ENCODE measurements around the gene ANAPC2.

ANAPC2 gene

DNA sequence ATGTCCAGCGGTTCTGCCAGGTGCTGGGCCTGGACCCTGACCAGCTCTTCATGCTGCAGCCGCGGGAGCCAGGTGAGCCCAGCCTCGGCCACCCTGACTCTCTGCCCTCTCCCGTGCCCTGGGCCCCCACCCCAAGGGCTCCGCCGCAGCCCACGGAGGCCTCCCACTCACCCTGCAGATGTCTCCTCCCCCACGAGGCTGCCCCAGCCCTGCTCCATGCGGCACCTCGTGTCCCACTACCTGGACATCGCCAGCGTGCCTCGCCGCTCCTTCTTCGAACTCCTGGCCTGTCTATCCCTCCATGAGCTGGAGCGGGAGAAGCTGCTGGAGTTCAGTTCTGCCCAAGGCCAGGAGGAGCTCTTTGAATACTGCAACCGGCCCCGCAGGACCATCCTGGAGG, 26.3 kb upstream of the ANAPC2 start:
- no peak for DNase-seq

DNA sequence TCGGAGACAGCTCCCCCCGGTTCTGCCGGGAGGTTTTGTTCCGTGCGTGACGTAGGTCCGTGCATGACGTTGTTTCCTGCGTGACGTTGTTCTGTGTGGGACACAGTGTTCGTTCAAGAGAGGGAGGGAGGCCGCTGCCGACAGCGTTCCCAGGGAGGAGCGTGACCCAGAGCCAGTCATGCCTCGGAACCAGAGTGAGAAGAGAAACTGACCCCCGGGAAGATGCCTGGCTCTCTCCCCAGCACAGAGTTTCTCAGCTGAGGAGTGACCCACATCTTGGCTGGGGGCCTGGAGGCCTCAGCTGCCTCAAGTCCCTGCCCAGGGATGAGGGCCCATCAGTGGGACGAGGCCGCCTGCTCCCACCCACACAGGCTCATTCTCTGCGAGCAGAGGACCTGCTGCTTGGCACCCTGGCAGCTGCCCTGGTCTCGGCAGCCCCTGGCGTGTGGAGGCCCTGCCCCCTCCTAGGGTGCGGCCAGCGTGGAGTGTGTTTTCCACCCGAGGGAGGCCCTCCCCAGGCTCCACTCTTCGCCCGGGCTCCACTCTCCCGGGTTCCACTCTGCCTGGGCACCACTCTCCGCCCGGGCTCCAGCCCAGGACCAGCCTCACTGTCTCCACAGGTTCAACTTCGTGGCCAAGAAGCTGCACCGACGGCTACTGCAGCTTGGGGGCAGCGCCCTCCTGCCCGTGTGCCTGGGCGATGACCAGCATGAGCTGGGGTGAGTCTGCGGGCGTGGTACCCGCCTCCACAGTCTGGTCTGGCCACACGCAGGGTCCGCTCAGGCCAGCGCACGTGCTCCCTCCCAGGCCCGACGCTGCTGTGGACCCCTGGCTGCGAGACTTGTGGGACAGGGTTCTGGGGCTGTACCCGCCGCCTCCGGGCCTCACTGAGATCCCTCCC, 25.1 kb upstream of the ANAPC2 start:
- no peak for DNase-seq

DNA sequence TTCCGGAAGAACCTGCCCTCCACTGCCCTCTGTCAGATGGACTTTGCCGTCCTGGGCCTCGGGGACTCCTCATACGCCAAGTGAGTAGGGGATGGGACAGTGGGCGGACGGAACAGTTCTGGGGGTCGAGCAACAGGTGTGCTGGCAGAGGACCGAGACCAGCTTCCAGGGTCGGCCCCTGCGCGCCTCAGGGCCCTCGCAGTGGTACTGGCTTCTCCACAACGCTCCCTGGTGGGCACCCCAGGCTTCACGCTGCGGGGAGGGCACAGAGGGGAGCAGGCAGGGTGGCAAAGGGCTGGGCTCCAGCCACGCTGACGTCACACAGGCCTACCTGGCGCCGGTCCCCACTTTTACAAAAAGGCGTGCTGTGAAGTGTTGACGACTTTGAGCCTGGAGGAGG, 24.2 kb upstream of the ANAPC2 start:
- no peak for DNase-seq

GRCh38 chr9:137211532-137211931, 23.2 kb upstream of the ANAPC2 start:
- no peak for DNase-seq

DNA sequence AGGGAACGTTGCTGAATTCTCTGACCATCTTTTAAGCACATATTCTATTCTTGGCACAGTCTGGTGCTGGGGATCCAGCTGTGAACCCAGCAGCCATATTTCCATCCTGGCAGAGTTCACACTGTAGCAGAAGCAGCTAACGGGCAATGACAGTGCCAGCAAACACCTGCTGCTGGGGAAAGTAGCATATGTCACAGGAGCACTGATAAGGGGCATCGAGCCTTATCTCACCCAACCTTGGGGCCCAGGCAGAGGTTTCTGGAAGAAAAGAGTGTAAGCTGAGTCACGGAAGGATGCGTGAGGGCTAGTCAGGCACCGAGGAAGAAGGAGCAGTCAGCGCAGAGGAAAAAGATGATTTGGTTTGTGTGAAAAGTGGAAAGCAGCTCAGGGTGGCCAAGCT, 18.2 kb upstream of the ANAPC2 start:
- no peak for DNase-seq

- peak; percentile 78 for DNase-seq
These were observed 17.0 kb upstream of the ANAPC2 start, which contains the start of the genes NDOR1 and TMEM203 for GRCh38 chr9:137205126-137206069. TSS of gene NDOR1 (plus strand) at chr9:137205700. CDS start at chr9:137205778, 78 bp downstream. TSS of gene TMEM203 (minus strand) at chr9:137205648. CDS start at chr9:137205414, 234 bp downstream.

DNA sequence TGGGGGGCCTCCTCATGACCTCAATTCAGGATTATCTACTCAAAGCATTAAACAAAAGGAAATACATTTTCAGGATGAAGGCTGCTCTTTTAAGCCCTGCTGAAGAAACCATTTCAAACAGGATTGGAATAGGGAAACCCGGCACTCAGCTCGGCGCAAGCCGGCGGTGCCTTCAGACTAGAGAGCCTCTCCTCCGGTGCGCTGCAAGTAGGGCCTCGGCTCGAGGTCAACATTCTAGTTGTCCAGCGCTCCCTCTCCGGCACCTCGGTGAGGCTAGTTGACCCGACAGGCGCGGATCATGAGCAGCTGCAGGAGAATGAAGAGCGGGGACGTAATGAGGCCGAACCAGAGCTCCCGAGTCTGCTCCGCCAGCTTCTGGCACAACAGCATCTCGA, 16.4 kb upstream of the ANAPC2 start:
- DNase-seq = no peak

GRCh38 chr9:137202966-137203365, 14.6 kb upstream of the ANAPC2 start:
- DNase-seq = no peak

- no peak for DNase-seq
These were observed 13.0 kb upstream of the ANAPC2 start for GRCh38 chr9:137201205-137201868.

DNA sequence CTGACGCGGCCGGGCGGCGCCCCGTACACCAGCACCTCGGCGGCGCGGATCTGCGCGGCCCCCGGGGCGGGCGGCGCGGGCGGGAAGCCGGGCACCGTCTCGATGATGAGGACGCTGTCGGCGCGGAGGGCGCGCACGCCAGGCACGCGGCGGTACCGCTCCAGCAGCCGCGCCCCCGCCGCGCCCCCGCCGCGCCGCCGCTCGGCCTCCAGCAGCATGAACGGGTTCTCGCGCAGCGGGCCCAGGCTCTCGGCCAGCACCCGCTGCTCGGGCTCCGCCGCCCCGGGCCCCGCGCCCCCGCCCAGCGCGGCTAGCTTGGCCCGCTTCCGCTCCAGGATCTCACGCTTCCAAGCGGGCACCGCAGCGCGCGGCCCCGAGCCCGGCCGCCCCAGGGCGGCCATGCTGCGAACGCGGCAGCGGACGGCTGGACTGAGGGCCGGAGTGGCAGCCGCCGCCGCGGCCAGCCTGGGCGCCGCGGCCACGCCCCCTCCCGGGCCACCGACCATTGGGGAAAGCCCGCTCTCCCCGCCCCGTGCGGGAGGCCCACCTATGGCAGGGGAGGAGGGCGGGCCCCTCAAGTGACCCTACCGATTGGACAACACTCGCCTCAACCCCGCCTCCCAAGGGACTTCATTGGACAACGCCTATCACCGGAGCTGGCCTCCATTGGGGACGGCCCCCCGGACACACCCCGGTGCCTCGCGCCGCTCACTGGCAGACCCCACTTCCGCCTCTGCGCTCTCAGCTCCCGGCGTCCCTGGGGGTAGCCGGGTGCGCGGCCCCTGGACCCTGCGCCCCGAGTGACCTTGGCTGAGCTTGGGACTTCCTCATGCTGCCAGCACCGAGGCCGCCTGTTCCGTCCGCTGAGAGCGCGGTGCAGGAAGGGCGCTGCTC, 12.2 kb upstream of the ANAPC2 start, which contains the start of gene TPRN:
Gene TPRN, minus strand, starts transcription at position 431 of the 894 bp plus-strand sequence. Its CDS starts 30 bp downstream, at position 401.
- DNase-seq = peak; percentile 99

DNA sequence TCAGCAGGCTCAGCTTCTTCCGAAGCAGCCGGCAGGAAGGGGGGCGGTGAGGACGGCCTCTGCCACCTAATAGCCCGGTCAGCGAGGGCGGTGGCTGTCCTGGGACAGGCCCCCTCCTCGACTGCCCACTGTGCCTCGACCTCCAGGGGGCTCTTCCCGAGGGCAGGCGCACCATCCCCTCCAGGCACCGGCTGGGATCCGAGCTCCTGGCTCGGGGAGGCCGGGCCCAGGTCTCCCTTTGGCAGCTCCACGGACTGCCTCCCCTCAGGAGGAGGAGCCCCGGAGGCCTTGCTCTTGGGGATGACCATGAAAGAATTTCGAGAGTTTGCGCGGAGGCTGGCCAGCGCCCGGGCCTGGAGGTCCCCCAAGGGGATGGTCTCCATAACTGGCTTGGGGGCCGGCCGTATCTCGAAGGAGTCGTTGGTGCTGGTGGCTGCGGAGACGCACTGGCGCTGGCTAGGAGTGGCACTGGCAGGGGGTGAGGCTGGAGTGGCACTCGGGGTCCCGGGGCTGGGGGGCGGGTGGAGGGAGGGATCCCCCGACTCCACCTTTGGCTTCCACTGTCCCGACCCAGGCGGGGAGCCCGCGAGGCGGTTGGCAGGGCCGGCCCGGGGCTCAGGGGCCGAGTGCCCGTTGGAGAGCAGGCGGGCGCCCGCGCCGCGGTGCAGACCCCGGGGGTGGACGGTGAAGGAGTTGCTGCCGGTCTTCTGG, 11.2 kb upstream of the ANAPC2 start:
- DNase-seq = no peak

- no peak for DNase-seq
These were observed 10.5 kb upstream of the ANAPC2 start for GRCh38 chr9:137198902-137199283.

DNA sequence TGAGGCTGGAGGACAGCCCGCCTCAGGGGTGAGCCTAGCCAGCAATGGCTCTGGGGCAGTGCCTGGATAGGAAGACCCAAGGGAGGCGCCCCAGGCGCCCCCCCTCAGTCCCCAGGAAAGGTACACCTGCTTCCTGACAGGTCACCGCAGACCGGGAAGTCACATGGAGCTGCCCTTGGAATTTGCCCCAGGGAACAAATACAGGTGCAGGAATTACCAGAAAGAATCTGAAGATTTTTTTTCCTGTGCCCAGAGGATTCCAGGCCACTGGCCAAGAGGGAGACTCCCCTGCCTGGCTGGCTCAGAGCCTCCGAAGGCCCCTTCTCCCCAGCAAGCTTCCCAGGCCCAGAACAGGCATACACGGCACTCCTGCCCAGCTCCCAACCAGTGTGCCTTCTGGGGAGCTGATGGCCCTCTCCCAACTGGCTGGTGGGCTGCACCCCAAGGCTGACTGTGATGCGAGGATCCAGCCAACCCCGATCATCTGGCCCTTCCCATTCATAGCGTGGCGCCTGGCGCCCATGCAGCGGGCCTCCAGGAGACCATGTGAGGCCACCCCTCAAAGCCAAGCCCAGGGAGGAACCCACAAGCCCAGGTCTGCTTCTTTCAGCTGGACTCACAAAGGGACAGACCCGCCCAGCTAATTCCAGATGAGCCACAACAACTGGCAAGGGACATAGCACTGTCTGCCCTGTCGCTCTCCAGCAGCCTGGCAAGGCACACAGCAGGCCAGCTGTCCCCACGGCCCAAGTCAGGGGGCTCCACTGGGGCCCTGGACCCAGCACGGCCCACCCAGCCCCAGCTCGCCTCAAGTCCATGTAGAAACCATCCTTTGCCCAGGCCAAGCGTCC, 9.9 kb upstream of the ANAPC2 start:
- no peak for DNase-seq

DNA sequence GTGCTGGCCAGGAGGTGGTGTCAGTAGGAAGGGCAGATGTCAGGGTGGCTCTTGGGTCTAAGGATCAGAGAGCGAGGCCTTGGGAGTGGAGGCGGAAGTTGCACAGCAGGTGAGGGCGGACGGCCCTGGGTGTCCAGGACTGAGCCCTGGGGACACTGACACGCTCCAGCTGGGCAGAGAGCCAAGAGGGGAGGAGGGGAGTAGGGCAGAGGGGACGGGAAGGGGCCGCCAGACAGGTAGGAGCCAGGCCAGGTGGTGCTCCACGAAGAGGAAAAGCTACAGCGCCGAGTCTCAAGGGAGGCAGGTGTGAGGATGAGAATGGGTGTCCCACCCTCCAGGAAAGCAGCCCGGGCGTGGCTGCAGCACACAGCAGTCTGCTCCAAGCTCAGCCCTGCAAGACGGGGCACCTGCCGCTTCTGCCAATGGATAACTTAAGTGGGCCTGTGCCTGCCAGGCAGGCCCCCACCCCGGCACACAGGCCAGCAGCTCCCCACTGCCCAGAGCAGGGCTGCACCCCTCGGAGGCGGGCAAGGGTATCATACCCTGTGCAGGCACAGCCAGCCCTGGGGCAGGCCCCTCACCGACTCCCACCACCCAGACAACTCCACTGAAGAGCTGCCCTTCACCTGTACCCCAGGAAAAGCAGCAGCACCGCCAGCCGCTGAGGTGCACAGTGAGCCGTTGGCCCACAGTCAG, 7.3 kb upstream of the ANAPC2 start:
- DNase-seq = peak; percentile 49

- DNase-seq = no peak
These were observed 6.5 kb upstream of the ANAPC2 start for GRCh38 chr9:137194909-137195308.

DNA sequence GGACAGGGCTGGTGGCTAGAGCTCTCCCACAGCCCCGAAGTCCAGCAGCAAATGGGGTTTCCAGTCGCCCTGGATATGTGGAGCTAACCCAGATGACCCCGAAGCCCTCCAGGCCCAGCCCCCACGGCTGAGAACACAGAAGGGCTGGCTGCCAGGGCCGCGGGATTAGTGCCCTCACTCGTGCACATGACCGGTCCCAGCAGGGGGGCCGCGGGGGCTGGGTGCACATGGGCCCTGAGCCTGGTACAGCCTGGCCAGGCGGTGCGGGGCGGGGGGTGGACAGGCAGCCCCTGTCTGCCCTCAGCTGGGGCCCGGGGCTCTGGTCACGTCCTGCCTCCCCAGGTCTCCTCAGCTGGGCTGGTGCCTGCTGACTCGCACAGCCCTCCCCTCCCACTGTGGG, 6.0 kb upstream of the ANAPC2 start:
- no peak for DNase-seq

- DNase-seq = no peak
These were observed 5.4 kb upstream of the ANAPC2 start for GRCh38 chr9:137193771-137194170.

DNA sequence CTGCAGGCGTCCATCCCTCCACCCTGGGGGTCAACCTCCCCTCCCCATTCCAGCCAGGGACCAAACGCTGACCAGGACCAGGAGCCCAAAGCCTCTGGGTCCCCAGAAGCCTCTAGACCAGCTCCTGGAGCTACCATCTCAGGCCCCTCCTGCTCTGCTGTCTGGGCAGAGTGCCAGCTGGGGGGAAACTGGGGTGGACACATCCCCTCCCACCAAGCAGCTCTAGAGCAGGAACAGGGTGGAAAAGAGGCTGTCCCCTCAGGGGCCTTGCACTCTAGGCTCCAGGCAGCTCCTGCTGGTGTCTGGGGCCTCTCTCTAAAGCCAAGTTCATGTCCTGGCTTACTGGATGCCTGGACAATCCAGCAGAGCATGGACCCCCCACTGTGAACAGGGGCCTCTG, 4.5 kb upstream of the ANAPC2 start:
- DNase-seq = no peak

GRCh38 chr9:137192448-137192780, 4.1 kb upstream of the ANAPC2 start:
- DNase-seq = no peak
